Left forelimb (tissue), 1 donor: ENCODE measurements around the gene S1PR3.

Source experiments
- DNase-seq: peaks from one replicate; pipeline ENCODE4 v3.0.0-alpha.2; 2018; ENCODE audit warnings: low spot score

S1PR3 gene

DNA sequence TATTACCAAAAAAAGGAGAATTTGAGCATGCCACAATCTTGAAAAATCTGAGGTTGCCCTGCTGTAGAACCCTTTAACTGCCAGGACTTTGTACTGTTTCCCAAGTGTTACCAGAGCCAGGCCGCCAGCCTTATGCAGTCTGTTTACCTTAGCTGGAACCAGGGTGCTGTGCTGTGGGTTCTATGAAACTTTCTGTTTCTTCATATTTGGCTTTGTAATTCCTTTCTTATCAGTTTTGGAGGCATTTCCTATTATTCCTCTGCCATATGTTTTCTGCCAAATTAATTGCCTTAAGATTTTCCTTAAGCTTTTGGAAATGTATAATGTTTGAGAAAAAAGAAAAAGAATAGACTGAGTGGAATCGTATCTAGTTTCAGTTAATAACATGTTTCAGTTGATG is 2.1 kb downstream of the S1PR3 start:
- DNase-seq, result no peak

- DNase-seq, result no peak
Observed at GRCh38 chr9:88993871-88994460, 2.7 kb downstream of the S1PR3 start.

GRCh38 chr9:88994469-88995199 is 3.4 kb downstream of the S1PR3 start:
- DNase-seq, result no peak

GRCh38 chr9:88995200-88995577 is 3.9 kb downstream of the S1PR3 start:
- DNase-seq, result no peak

- no peak for DNase-seq
Observed at GRCh38 chr9:88995627-88996026, 4.4 kb downstream of the S1PR3 start.

DNA sequence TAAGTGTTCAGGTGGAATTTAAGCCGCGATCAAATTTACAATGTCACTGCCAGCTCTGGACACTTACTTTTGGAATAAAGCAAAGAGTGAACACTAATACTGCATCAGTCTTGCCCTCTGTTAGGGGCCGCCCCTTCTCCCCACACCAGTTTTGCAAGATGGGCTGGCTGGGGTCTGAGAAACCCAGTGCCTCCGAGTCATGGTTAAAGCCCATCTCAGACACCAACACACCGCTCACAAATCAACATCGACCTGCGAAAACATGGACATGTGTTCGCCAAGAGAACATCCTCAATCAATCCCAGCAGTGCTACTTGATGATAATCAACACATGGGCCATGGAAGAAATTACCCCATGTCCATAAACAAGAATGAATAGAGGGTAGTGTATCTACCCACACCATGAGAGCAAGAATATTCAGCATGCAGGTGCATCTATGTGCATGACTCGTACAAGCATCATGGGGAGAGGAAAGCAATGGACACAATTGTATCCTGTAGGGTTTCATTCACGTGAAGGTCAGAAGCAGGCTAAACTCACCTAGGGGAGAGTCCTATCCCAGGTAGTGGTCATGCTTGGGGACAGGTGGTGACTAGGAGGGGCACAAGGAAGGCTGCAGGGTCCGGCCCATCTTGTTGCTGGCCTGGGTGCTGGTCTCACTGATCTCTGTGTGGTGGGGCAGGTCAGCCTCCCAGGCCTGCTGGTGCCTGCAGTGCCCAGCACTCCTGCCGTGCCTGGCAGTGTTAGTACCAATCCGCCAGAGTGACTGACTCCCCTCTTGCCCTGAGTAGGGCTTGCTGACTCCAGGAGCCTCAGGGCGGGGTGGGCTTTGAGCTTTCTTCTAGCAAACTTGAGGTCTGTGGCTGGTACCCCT is 5.0 kb downstream of the S1PR3 start:
- DNase-seq, result no peak

DNA sequence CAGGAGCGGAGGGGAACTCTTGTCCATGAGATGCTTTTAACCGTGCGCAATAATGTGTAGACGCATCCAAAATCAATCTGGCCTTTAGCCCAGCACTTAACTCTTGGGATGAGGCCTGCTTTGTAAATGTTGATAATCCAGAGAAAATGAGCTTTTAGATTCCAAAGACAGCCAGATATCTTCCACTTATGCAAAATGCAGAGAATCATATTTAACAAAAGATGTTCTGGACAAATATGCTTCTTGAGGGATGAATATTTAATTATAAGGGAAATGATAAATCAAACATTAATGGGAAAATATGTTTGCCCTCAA is 5.6 kb downstream of the S1PR3 start:
- DNase-seq, result no peak

DNA sequence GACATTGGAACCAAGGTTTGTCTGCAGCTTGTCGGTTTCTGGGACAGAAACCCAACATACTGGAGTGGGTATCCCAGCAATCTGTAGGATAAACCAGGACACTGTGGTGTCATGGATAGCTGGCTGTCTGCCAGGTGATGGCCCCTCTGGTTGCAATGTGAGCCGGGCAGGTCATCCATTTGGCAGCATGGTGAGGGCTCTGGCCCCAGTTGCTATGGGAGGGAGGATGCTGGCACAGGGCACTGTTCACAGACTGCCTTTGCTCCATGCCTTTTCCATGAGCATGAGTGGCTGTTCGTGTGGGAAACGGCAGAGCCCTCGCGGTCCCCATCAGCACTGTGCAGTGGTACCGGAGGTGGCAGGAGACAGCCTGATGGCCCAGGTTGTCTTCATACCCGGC is 6.4 kb downstream of the S1PR3 start:
- no peak for DNase-seq

- no peak for DNase-seq
Observed at GRCh38 chr9:88998503-88998902, 7.2 kb downstream of the S1PR3 start.

GRCh38 chr9:88998911-88999310 is 7.6 kb downstream of the S1PR3 start:
- DNase-seq, result no peak

DNA sequence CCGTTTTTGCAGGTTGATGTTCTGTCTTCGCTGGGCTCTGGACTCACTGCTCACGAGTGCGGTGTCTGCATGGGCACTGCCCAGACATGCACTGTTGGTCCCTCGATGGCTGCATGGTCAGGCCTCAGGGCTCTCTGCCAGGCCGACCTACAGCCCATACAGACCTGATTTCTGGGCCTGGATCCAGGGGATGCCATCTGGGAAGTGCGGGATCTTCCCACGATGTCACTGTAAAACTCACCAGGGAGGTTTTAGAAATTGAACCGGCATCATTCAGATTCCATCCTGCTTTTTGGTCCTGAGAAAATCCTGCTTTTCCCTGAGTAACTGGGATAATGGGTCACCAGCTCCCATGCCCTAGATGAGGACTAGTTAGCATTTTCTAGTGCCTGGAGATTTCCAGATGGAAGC is 9.1 kb downstream of the S1PR3 start:
- no peak for DNase-seq

GRCh38 chr9:89000973-89001916 is 10.0 kb downstream of the S1PR3 start:
- DNase-seq, result peak; percentile 90

DNA sequence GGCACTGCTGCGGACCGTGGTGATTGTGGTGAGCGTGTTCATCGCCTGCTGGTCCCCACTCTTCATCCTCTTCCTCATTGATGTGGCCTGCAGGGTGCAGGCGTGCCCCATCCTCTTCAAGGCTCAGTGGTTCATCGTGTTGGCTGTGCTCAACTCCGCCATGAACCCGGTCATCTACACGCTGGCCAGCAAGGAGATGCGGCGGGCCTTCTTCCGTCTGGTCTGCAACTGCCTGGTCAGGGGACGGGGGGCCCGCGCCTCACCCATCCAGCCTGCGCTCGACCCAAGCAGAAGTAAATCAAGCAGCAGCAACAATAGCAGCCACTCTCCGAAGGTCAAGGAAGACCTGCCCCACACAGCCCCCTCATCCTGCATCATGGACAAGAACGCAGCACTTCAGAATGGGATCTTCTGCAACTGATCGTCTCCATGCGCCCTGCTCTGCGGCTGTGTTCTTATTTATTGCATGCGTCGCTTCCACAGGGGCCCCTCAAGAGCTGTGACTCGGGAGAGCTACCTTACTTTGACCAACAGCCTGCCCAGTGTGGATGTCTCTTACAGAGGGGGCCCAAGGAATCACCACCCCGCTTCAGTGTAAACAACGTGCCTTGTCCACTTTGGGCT is 10.8 kb downstream of the S1PR3 start:
- no peak for DNase-seq

GRCh38 chr9:89002987-89003386 is 11.7 kb downstream of the S1PR3 start:
- DNase-seq, result no peak

DNA sequence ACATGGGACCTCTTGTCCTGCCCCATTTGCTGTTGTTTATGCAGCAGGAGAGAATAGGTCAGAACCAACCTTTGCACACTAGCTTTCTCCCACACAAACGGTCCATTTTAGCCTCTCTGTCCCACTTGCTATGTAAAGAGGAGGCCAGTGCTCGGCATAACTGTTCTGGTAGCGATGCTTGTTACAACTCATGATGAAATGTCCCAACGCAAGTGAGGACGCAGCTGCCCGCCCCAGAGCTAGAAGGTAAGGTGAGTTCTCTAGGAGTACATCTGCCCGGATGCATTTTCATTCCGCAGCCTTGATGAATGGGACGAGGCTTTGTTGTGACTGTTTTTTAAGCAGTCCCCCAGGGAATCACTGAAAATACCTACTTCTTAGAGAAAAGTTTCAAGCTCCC is 14.1 kb downstream of the S1PR3 start:
- DNase-seq, result no peak

- DNase-seq, result no peak
Observed at GRCh38 chr9:89006267-89006666, 15.0 kb downstream of the S1PR3 start.

- no peak for DNase-seq
Observed at GRCh38 chr9:89006996-89007967, 16.0 kb downstream of the S1PR3 start.

GRCh38 chr9:89008055-89008743 is 16.9 kb downstream of the S1PR3 start:
- DNase-seq, result no peak

GRCh38 chr9:89008744-89009545 is 17.7 kb downstream of the S1PR3 start:
- no peak for DNase-seq
